Right renal pelvis (tissue), 4 donors: ENCODE measurements around the gene TMPRSS3. TPM values are rescaled to one million over a fixed set of nuclear protein-coding genes. Genes with fewer than 3 reads are reported as not detected.
A peak's percentile ranks its signal among the peaks of the same experiment; 100 is the strongest.

Source experiments
- DNase-seq, 4 donors: peaks; one replicate each; pipeline ENCODE4 v3.0.0-alpha.2; 2013; ENCODE audit warnings: low read depth in 4 of 4, low spot score in 3 of 4, missing footprints in 1 of 4
- polyA plus RNA-seq, 4 donors: library from polyadenylated mRNA; unstranded; fragments of 120-200 nt; gene quantifications; one replicate each; pipeline ENCODE4 v1.2.1, GENCODE V29; 2013; ENCODE audit not compliant: insufficient read length in 4 of 4

Gene TMPRSS3
- polyA plus RNA-seq, 4 donors, result 2.2 to 2.6 (median 2.3) TPM

DNA sequence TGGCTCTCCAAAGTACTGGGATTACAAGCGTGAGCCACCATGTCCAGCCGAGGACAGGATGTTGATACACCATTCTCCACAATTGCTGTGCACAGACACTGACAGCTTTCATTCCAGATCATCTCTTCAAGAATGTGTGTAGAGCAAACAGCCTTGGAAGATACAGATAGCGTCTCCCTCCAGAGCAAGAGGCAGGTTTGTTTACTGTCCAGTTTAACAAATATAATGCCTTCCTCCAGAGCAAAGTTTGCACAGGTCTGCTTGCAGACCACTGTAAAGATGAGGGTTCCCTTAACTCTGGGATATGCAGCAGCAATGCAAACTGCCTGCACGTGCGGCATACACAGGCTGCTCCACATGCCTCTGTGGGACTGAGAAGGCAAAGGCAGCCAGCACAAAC lies 4.6 kb downstream of the TMPRSS3 start:
- no peak for DNase-seq

- DNase-seq, result no peak
Measured at GRCh38 chr21:42390696-42391095, 5.2 kb downstream of the TMPRSS3 start.

DNA sequence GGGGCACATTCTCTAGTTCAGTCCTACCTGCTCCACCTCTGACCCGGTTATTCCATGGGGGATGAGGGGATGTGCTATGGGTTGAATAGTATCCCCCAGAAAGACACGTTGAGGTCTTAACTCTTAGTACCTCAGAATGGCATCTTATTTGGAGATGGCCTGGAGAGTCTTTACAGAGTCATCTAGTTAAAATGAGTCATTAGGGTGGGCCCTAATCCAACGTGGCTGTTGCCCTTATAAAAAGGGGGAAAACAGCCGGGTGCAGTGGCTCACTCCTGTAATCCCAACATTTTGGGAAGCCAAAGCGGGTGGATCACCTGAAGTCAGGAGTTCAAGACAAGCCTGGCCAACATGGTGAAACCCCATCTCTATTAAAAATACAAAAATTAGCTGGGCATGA lies 5.7 kb downstream of the TMPRSS3 start:
- no peak for DNase-seq

GRCh38 chr21:42389449-42389835 lies 6.4 kb downstream of the TMPRSS3 start:
- DNase-seq, result peak in 1 of 4 donors; percentile 54

DNA sequence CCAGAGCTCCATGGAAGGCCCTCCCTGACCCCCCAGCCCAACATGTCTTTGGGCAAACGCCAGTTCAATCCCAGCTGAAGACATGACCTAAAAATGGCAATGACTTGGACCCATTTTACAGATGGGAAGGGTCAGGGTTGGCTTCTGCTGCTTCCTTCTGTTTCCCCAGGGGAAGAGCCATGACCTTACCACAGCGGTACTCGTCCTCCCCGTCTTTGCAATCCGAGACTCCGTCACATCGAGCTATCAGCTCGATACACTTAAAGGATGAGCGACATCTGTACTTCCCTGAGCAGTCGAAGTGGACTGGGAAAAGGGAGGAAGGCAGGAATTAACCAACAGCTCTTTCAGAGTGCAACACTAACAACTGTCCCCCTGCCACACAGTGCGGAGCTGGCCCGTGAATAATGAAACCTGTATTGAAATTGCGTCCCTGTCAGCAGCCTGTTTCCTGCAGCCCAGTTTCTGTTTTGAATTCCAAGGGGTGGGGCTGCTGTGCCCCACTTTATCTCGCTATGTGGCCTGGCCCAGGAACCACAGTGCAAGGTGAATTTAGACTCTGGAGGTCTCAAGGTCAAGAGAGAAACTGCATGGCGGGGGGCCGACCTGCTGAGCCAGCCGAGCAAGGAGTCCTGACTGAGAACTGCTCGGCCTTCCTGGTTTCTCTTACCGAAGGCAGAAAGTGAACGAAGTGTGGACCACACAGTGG lies 7.0 kb downstream of the TMPRSS3 start:
- DNase-seq, result no peak

DNA sequence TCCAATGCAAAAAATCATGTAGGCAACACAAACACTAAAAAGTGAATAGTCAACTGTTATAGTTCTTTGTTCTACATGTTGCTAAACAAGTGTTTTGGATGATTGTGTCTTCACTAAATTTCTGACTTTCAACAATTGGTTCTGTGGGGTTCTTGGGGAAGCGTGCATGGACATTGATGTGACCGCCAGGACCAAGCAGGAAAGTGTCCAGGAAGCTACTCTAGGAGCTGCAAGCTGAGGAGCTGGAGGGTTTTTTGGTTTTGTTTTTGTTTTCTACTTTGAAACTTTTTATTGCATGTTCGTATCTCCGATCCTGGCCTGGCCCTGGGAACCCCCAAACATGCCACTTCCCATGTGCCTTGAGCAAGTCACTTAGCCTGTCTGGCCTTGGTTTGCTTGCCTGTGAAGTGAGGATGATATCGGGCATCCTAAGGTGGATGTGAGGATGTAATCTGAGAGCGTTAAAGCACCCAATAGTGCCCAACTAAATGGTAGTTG lies 8.0 kb downstream of the TMPRSS3 start:
- no peak for DNase-seq

DNA sequence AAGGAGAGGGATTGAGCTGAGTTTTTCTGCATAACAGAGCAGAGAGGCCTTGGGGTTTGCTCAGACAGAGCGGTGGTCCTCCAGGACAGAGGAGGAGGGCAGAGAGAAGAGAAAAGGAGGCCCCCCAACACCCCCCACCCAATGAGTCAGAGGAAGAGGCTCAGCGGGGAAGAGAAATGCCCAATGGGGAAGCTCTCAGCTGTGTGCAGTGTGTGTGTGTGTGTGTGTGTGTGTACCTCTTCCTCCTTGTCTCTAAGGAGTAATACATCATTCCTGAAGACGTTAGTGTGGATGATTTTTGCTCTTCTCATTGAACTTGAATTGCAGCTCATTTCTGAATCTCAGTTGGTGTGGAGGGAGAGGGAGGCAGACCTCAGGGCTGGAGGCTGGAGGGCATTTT lies 8.7 kb downstream of the TMPRSS3 start:
- no peak for DNase-seq

- no peak for DNase-seq
Measured at GRCh38 chr21:42386034-42386591, 9.7 kb downstream of the TMPRSS3 start.

- no peak for DNase-seq
Measured at GRCh38 chr21:42385619-42386018, 10.2 kb downstream of the TMPRSS3 start.

- DNase-seq, result no peak
Measured at GRCh38 chr21:42384989-42385388, 10.9 kb downstream of the TMPRSS3 start.

DNA sequence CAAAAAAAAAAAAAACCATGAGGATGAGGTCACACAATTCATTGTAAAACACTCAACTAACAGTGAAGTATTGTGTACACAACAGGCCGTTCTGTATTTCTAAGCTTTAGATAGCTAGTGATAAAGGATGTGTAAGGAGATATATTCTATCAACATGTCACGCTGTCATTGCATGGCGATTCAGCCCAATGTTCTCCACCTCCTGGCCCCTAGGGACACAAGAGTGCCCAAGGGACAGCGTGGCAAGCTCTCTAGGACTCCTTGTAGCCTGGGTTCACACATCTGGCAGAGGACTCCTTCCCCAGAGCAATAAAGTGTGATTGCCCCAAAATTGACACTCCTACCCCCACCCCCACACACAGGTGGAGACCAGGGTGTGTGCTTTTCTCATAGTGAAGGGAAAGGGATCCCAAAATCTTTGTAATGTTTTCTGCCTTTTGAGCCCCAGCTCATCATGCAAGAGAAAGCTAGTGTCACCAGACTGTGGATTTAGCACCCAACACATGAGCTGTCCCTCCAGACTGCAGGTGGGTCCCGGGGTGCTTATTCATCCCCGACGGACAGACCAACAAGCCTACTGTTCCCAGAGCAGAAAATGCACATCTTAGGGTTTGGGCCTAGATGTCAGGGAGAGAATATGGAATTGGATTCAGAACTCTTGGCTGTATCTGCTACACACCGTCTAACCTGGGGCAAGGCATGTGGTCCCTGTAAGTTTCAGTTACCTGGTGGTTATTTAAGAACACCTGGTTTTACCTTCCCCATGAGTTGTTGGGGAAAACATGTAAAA lies 11.5 kb downstream of the TMPRSS3 start:
- no peak for DNase-seq

DNA sequence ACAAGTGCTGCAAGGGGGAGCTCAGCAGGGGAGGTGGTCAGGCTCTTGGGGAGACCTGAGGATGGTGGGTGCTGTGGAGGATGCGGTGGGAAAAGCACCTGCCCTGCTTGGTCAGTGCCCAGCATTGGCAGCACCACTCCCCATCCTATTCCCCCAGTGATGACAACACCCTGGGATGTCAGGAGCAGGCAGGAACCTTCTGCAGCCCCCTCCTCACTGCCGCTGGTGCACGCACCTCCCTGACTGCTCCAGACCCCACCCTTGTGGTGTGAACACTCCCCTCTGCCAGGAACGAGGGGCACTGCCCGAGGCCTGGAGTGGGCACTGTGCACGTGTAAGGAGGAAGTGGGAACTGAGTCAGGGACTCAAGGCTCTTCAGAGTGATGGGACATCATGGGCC lies 12.5 kb downstream of the TMPRSS3 start:
- DNase-seq, result no peak

DNA sequence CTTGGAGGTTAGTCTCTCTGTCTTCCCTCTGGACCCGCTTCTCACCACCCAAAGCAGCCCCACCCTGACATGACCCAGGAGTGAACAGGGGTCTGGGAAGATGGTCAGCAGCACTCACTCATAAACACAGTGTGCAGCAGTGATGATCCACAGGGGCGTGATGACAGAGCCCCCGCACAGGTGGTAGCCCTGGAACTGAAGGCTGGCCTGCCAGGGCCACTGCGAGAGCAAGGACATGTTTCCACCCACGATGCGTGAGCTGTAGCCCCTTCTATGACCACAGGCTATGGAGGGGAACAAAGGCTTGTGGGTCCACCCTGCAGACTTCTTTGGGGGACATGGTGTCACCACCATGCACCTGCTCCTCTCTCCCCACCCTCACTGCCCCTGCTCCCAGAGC lies 12.9 kb downstream of the TMPRSS3 start:
- no peak for DNase-seq

DNA sequence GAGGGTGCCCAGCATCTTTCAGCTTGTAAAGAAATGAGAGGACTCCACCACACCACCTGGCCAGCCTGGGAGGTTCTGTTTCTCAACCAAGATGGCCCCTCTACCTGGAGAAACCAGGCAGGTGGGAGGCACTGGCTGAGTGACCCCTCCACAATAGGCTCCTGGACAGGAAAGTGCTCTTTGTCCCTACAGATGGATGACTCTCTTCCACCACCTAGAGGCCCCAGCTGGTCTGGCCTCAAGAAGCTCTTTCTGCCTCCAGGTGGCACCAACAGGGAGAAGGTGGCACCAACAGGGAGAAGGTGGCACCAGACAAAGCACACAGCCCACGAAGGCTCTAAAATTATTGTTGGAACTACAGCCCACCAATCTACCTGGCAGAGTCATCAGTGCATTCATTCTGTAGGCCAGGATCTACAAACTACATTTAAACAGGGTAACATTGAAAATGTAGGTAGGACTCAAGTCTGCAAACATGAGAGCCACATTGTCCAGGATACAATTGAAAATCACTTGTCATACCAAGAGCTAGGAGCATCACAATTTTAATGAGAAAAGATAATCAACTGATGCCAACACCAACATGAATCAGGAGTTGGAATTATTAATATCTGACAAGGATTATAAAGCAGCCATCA lies 14.4 kb downstream of the TMPRSS3 start:
- DNase-seq, result no peak

GRCh38 chr21:42379426-42380215 lies 16.2 kb downstream of the TMPRSS3 start:
- DNase-seq, result no peak

- no peak for DNase-seq
Measured at GRCh38 chr21:42378418-42378817, 17.4 kb downstream of the TMPRSS3 start.

- DNase-seq, result no peak
Measured at GRCh38 chr21:42377951-42378340, 17.9 kb downstream of the TMPRSS3 start.

- DNase-seq, result no peak
Measured at GRCh38 chr21:42377211-42377950, 18.5 kb downstream of the TMPRSS3 start.

DNA sequence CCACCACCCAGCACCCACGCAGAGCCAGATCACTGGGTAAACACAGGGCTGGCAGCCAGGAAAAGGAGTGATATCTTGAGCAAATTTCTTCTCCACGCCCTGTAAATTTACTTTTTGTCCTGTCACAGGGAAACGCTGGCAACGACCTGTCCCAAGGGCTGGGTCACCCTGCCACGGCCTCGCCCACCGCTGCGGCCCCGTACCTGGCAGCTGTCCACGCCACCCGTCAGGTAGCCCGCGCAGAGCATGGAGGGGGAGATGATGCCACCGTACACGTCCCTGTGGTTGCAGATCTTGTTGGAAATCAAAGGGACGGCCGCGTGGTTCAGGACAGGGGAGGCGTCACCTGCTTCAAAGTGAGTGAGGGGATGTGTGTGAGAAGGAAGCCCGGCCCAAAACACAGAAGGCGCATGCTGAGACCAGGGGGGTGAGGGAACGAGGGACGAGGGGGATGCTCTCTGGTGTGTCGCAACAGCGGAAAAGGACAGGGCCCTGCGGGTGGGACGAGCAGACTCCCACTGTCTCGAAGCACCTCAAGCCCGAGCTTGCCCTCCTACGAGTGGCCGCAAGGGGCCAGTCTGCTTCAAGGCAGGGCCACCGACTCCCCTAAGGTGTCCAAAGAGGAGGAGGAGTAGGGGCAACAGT lies 19.4 kb downstream of the TMPRSS3 start:
- DNase-seq, result no peak
